HepG2 (cell line): ENCODE measurements around the gene GNAT2.

ENCODE experiments used
- ARID2 ChIP-seq: sonication (generic); formaldehyde crosslinking; IDR thresholded peaks from 2 replicates; pipeline ENCODE4 v1.8.1; 2022; ENCODE audit warnings: mild to moderate bottlenecking, missing genetic modification reagents, borderline replicate concordance
- HNRNPK ChIP-seq: fragments of 200-400 bp; formaldehyde crosslinking; IDR thresholded peaks from 2 replicates; pipeline ENCODE4 v1.6.1; 2018; ENCODE audit warnings: low read length, low read depth, moderate library complexity, mild to moderate bottlenecking; ENCODE audit not compliant: poor library complexity, severe bottlenecking
- KAT2B ChIP-seq: fragments of 150-350 bp; IDR thresholded peaks from 2 replicates; pipeline ENCODE4 v1.6.1; 2014; ENCODE audit warnings: low read depth, low read length, borderline replicate concordance
- NR2C2 ChIP-seq: sonication (generic); formaldehyde crosslinking; IDR thresholded peaks from 2 replicates; pipeline ENCODE4 v1.4.0; 2020; ENCODE audit warnings: missing genetic modification reagents, mild to moderate bottlenecking, moderate library complexity, borderline replicate concordance
- NR3C1 ChIP-seq: sonication (generic); formaldehyde crosslinking; IDR thresholded peaks from 2 replicates; pipeline ENCODE4 v1.4.0; 2020; ENCODE audit warnings: missing genetic modification reagents
- POLR2A ChIP-seq, 2 experiments: IDR thresholded peaks; 2 replicates each; pipeline ENCODE4 v1.6.1; 2011; ENCODE audit warnings: low read depth in 2 of 2, low read length in 2 of 2, mild to moderate bottlenecking in 1 of 2, moderate library complexity in 1 of 2; ENCODE audit not compliant: insufficient read depth in 1 of 2
- RFX5 ChIP-seq: IDR thresholded peaks from 2 replicates; pipeline ENCODE4 v1.6.1; 2011; ENCODE audit warnings: low read depth, low read length, improper control_type of control experiment
- SOX5 ChIP-seq: IDR thresholded peaks from 2 replicates; pipeline ENCODE4 v1.6.1; 2016; ENCODE audit warnings: borderline replicate concordance
- SUZ12 ChIP-seq: fragments of 150-350 bp; IDR thresholded peaks from 2 replicates; pipeline ENCODE4 v1.6.1; 2014; ENCODE audit warnings: low read depth, low read length
- TRIM24 ChIP-seq: sonication (generic); formaldehyde crosslinking; IDR thresholded peaks from 2 replicates; pipeline ENCODE4 v1.8.0; 2022; ENCODE audit warnings: mild to moderate bottlenecking, missing genetic modification reagents
- ZNF558 ChIP-seq: sonication (generic); formaldehyde crosslinking; IDR thresholded peaks from 2 replicates; pipeline ENCODE4 v1.9.0; 2022; ENCODE audit warnings: mild to moderate bottlenecking, missing genetic modification reagents, borderline replicate concordance
- ZNF777 ChIP-seq: sonication (generic); formaldehyde crosslinking; IDR thresholded peaks from 2 replicates; pipeline ENCODE4 v1.4.0; 2020; ENCODE audit warnings: missing genetic modification reagents
- TF ChIP-seq, protein P1 (sequence below): sonication (generic); formaldehyde crosslinking; IDR thresholded peaks from 2 replicates; pipeline ENCODE4 v1.5.0; 2020; ENCODE audit warnings: mild to moderate bottlenecking, missing genetic modification reagents, moderate library complexity
- TF ChIP-seq, protein P2 (sequence below): sonication (generic); formaldehyde crosslinking; IDR thresholded peaks from 2 replicates; pipeline ENCODE4 v1.4.0; 2020; ENCODE audit warnings: low read depth, mild to moderate bottlenecking, missing genetic modification reagents

DNA sequence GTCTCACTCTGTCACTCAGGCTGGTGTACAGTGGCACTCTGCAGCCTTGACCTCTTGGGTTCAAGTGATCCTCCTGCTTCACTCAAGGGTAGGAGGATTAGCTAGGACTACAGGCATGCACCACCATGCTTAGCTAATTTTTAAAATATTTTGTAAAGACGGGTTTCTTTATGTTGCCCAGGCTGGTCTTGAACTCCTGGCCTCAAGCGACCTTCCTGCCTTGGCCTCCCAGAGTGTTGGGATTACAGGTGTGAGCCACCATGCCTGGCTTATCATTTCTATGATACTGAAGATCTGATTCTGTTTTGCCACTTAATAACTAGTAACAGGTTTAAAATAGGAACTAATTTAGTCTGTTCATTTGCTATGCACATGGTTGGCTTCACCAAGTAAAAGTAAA lies 37.4 kb downstream of the GNAT2 start:
- no peak for TF ChIP-seq SOX5
- TF ChIP-seq NR3C1: no peak
- TF ChIP-seq, protein P1, sequence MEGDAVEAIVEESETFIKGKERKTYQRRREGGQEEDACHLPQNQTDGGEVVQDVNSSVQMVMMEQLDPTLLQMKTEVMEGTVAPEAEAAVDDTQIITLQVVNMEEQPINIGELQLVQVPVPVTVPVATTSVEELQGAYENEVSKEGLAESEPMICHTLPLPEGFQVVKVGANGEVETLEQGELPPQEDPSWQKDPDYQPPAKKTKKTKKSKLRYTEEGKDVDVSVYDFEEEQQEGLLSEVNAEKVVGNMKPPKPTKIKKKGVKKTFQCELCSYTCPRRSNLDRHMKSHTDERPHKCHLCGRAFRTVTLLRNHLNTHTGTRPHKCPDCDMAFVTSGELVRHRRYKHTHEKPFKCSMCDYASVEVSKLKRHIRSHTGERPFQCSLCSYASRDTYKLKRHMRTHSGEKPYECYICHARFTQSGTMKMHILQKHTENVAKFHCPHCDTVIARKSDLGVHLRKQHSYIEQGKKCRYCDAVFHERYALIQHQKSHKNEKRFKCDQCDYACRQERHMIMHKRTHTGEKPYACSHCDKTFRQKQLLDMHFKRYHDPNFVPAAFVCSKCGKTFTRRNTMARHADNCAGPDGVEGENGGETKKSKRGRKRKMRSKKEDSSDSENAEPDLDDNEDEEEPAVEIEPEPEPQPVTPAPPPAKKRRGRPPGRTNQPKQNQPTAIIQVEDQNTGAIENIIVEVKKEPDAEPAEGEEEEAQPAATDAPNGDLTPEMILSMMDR (CRISPR knock-in tag): no peak
- no peak for TF ChIP-seq NR2C2 (CRISPR knock-in tag)
- no peak for TF ChIP-seq ARID2
- no peak for TF ChIP-seq ZNF777 (CRISPR knock-in tag)
- TF ChIP-seq RFX5: no peak
- TF ChIP-seq, protein P2, sequence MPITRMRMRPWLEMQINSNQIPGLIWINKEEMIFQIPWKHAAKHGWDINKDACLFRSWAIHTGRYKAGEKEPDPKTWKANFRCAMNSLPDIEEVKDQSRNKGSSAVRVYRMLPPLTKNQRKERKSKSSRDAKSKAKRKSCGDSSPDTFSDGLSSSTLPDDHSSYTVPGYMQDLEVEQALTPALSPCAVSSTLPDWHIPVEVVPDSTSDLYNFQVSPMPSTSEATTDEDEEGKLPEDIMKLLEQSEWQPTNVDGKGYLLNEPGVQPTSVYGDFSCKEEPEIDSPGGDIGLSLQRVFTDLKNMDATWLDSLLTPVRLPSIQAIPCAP (CRISPR knock-in tag): no peak
- TF ChIP-seq POLR2A (IDR thresholded peaks at IDR 0.05; ENCODE audit: insufficient read depth in 1 of 2, low read depth in 2 of 2, low read length in 2 of 2): no peak
- no peak for TF ChIP-seq ZNF558
- TF ChIP-seq HNRNPK: no peak
- TF ChIP-seq KAT2B: no peak
- no peak for TF ChIP-seq TRIM24 (CRISPR knock-in tag)
- no peak for TF ChIP-seq SUZ12
